Upper lobe of left lung (tissue), 4 donors: ENCODE results near the gene PREX1.

Experiments
- POLR2A ChIP-seq, 4 donors: fragments of 450-650 bp; IDR thresholded peaks; one replicate each; pipeline ENCODE4 v1.5.1; 2016 to 2017; ENCODE audit warnings: antibody characterized with exemption in 4 of 4, mild to moderate bottlenecking in 2 of 4
- POLR2AphosphoS5 ChIP-seq, 2 donors: sonication (generic); formaldehyde crosslinking; IDR thresholded peaks; one replicate each; pipeline ENCODE4 v1.5.1; 2017; ENCODE audit warnings: antibody characterized with exemption in 2 of 2
- TF ChIP-seq, protein P1 (sequence below), 6 experiments: fragments of 450-650 bp in 4 of 6; fragments of 200-600 bp in 2 of 6; sonication (generic) in 2 of 6; IDR thresholded peaks; one replicate each; pipeline ENCODE4 v1.5.1; 2016 to 2019; ENCODE audit warnings: antibody characterized with exemption in 6 of 6

DNA sequence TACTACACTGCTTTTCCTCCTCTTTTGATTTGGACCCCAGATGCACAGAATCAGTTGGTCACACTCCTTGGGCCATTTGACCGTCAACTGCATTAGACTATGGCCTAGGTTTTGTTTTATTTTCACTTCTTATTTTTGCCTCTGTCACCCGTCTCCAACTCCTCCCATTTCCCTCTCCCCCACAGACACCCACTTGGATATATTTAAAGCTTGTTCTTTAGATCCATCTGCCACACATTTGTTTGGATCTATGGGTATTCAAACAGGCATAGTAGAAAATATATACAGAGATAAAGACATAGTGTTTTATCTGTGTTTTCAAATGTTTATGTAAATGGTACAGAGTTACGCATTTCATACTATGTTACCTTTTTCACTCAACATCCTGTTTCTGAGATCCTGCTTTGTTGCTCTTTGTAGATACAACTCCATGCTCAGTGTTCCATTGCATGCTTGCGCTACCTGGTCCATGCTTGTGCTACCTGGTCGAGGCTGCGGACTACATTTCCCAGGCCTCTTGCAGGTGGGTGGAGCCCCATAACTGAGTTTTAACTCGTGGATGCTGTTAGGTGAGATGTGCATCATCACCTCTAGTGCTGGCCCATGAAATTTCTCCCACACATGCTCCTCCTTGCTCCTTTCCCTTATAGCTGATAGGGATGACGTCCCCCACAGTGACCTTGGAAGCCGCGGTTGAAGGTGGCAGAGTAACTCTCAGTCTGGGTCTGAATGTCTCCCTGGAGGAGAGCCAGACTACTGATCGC is 11.5 kb upstream of the PREX1 start:
- TF ChIP-seq, protein P1, sequence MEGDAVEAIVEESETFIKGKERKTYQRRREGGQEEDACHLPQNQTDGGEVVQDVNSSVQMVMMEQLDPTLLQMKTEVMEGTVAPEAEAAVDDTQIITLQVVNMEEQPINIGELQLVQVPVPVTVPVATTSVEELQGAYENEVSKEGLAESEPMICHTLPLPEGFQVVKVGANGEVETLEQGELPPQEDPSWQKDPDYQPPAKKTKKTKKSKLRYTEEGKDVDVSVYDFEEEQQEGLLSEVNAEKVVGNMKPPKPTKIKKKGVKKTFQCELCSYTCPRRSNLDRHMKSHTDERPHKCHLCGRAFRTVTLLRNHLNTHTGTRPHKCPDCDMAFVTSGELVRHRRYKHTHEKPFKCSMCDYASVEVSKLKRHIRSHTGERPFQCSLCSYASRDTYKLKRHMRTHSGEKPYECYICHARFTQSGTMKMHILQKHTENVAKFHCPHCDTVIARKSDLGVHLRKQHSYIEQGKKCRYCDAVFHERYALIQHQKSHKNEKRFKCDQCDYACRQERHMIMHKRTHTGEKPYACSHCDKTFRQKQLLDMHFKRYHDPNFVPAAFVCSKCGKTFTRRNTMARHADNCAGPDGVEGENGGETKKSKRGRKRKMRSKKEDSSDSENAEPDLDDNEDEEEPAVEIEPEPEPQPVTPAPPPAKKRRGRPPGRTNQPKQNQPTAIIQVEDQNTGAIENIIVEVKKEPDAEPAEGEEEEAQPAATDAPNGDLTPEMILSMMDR (IDR thresholded peaks at IDR 0.05) = no peak
- no peak for TF ChIP-seq POLR2A (IDR thresholded peaks at IDR 0.05)
- TF ChIP-seq POLR2AphosphoS5 (IDR thresholded peaks at IDR 0.05) = no peak
